ENCODE results near the gene CBLN2. TPM values are rescaled to one million over a fixed set of nuclear protein-coding genes. Genes with fewer than 3 reads are reported as not detected.

The CBLN2 gene
- not detected for total RNA-seq

- Mint-ChIP-seq H3K27ac (peak within 1 kb of the TSS in 1 of 2 donors; percentile 55), H3K36me3 (peaks cover 0 to 13% of the 10 kb centered on the region in 2 donors), H3K9me3 (no peaks in the 10 kb centered on the region)
- peak in 1 of 2 donors; percentile 73 for DNase-seq (ENCODE audit: low spot score in 2 of 2)
- ATAC-seq, result peak; percentile 52 to 92
Measured at GRCh38 chr18:72544092-72544886, at the start of gene CBLN2. CBLN2 (minus strand) TSS chr18:72544342; CDS start chr18:72542160, 2,182 bp downstream.

GRCh38 chr18:72588360-72588759 is 44.2 kb upstream of the CBLN2 start:
- ATAC-seq (no peak), DNase-seq (ENCODE audit: low spot score in 2 of 2) (no peak)
- Mint-ChIP-seq H3K36me3 (no peaks in the 10 kb centered on the region), H3K27ac (no peak overlapping the region), H3K9me3 (peaks cover 9 to 16% of the 10 kb centered on the region in 2 donors)

- no peak overlapping the region for H3K27ac Mint-ChIP-seq
- peaks cover 5 to 8% of the 10 kb centered on the region in 2 donors for H3K9me3 Mint-ChIP-seq
- DNase-seq (ENCODE audit: low spot score in 2 of 2) (no peak), ATAC-seq (no peak)
- H3K36me3 Mint-ChIP-seq, result no peaks in the 10 kb centered on the region
Measured at GRCh38 chr18:72584787-72585186, 40.6 kb upstream of the CBLN2 start.

DNA sequence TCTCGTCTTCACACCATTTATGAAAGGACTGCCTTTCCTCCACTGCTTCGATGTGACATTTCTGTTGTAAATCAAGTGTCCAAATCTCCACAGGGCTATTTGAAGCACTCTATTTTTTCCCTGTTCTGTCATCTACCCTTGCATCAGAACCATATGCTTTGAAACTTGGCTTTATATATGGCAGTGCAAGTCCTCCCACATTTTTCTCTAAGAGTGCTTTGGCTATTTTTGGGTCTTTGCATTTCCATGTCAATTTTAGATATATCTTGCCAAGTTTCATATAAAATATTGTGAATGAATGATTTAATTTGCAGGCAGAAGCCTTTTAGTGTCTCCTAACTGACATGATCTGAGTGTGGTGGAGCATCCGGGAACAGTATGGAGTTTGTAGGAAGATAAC is 37.8 kb upstream of the CBLN2 start:
- H3K9me3 Mint-ChIP-seq, result peaks cover 0 to 3% of the 10 kb centered on the region in 2 donors
- no peaks in the 10 kb centered on the region for H3K36me3 Mint-ChIP-seq
- ATAC-seq, result no peak
- no peak for DNase-seq (ENCODE audit: low spot score in 2 of 2)
- H3K27ac Mint-ChIP-seq, result no peak overlapping the region

DNA sequence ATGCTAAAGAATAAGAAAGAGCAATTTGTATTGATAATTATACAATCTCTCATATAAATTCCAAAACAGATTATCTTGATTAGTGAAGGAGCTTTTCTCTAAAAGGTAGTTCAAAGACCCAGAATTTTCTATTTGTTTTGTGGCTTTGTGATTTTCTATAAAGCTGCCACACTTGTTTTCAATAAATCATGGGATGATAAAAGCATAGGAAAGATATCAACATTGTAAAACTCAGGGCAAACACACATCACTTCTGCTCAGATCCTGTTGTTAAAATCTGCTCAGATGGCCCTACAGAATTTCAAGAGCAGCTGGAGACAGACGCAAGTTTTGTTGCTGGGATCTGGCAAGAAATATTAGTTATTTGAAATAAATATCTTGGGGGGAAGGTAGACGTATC is 28.8 kb upstream of the CBLN2 start:
- H3K27ac Mint-ChIP-seq, result no peak overlapping the region
- no peak for ATAC-seq
- peaks cover 5 to 9% of the 10 kb centered on the region in 2 donors for H3K9me3 Mint-ChIP-seq
- H3K36me3 Mint-ChIP-seq, result no peaks in the 10 kb centered on the region
- no peak for DNase-seq (ENCODE audit: low spot score in 2 of 2)

GRCh38 chr18:72566290-72566689 is 22.1 kb upstream of the CBLN2 start:
- no peak for ATAC-seq

DNA sequence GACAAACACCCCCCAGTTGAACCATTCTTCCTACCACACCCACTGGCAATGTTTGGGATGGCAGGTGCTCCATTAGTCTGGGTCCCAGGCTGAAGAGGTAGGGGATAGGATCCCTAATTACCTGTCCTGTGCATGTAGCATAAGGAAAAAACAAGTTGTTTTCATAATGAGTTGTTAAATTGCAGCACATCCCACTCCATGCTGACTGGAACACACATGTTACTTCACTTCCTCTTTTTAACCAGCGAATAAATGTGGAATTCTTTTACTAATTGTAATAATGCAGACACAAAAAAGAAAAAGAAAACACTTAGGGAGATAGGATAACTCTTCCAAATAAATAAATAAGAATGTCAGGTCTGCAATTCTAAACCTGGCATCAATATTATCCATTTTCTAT is 11.8 kb upstream of the CBLN2 start:
- peak overlapping the region in 1 of 2 donors; percentile 29 for H3K27ac Mint-ChIP-seq
- ATAC-seq, result no peak
- no peaks in the 10 kb centered on the region for H3K36me3 Mint-ChIP-seq

More at GRCh38 chr18:72566290-72566689, 22.1 kb upstream of the CBLN2 start:
- no peaks in the 10 kb centered on the region for H3K36me3 Mint-ChIP-seq
- H3K27ac Mint-ChIP-seq, result no peak overlapping the region
- no peak for DNase-seq (ENCODE audit: low spot score in 2 of 2)
- H3K9me3 Mint-ChIP-seq, result peaks cover 6 to 31% of the 10 kb centered on the region in 2 donors

GRCh38 chr18:72555101-72555500 is 11.0 kb upstream of the CBLN2 start:
- peaks cover 0 to 4% of the 10 kb centered on the region in 2 donors for H3K9me3 Mint-ChIP-seq
- H3K36me3 Mint-ChIP-seq, result no peaks in the 10 kb centered on the region
- H3K27ac Mint-ChIP-seq, result no peak overlapping the region
- DNase-seq (ENCODE audit: low spot score in 2 of 2) (no peak), ATAC-seq (no peak)

More for the DNA sequence above, 11.8 kb upstream of the CBLN2 start:
- peaks cover 0 to 4% of the 10 kb centered on the region in 2 donors for H3K9me3 Mint-ChIP-seq
- no peak for DNase-seq (ENCODE audit: low spot score in 2 of 2)

- H3K36me3 Mint-ChIP-seq, result peaks cover 0 to 13% of the 10 kb centered on the region in 2 donors
- peak in 1 of 2 donors; percentile 2 for DNase-seq (ENCODE audit: low spot score in 2 of 2)
- H3K27ac Mint-ChIP-seq, result peak overlapping the region in 1 of 2 donors; percentile 55
- ATAC-seq, result peak in 1 of 2 donors; percentile 39
- no peaks in the 10 kb centered on the region for H3K9me3 Mint-ChIP-seq
Measured at GRCh38 chr18:72543357-72544055, 636 bp downstream of the CBLN2 start.

GRCh38 chr18:72542984-72543356 is 1.2 kb downstream of the CBLN2 start:
- H3K27ac Mint-ChIP-seq, result peak overlapping the region in 1 of 2 donors; percentile 55
- H3K9me3 Mint-ChIP-seq, result no peaks in the 10 kb centered on the region
- ATAC-seq (no peak), DNase-seq (ENCODE audit: low spot score in 2 of 2) (peak in 1 of 2 donors; percentile 3)
- H3K36me3 Mint-ChIP-seq, result peaks cover 0 to 13% of the 10 kb centered on the region in 2 donors

DNA sequence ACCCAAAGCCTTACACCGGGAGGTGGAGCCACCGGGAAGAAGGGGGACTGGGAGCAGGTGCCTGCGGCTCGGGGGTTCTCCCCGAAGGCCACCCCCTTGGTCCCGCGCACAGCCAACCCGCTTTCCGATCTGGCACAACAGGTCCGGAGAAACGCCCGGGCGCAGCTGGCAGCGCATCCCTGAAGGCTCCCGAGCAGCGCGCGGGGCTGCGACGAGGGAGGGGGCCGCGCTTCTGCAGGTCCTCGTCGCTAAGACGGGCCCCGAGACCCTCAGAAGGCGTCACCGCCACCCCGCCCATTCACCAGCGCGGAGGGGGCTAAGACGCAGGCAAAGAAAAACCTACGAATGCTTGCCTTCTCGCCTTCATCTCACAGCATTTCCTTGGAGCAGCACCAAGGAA is 1.8 kb downstream of the CBLN2 start:
- DNase-seq (ENCODE audit: low spot score in 2 of 2) (peak in 1 of 2 donors; percentile 2), ATAC-seq (no peak)
- Mint-ChIP-seq H3K36me3 (peaks cover 0 to 13% of the 10 kb centered on the region in 2 donors), H3K9me3 (no peaks in the 10 kb centered on the region), H3K27ac (no peak overlapping the region)

DNA sequence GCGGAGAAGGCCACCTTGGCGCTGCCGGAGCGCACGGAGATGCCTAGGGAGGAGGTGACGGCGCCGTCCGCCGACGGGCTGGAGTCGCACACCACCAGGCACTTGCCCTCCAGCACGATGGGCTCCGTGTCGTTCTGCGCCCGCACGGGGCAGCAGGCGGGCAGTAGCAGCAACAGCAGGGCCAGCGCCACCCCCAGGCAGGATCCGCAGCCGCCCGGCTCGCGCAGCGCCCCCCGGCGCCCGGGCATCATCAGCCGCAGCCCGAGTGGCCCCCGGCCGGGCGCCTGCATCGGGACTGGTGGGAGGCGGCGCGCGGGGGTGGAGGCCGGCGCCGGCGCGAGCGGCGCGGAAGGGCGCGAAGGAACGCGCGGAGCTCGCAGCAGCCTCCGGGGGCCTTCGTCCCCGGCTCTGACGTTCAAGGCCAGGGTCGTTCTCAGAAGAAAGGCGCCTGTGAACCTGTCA is 2.2 kb downstream of the CBLN2 start:
- Mint-ChIP-seq H3K36me3 (peaks cover 0 to 13% of the 10 kb centered on the region in 2 donors), H3K9me3 (no peaks in the 10 kb centered on the region), H3K27ac (no peak overlapping the region)
- no peak for ATAC-seq
- peak in 1 of 2 donors; percentile 2 for DNase-seq (ENCODE audit: low spot score in 2 of 2)

GRCh38 chr18:72539901-72540300 is 4.2 kb downstream of the CBLN2 start:
- H3K36me3 Mint-ChIP-seq, result peaks cover 0 to 13% of the 10 kb centered on the region in 2 donors
- ATAC-seq (no peak), DNase-seq (ENCODE audit: low spot score in 2 of 2) (no peak)
- no peaks in the 10 kb centered on the region for H3K9me3 Mint-ChIP-seq
- no peak overlapping the region for H3K27ac Mint-ChIP-seq

GRCh38 chr18:72530622-72531021 is 13.5 kb downstream of the CBLN2 start:
- Mint-ChIP-seq H3K9me3 (no peaks in the 10 kb centered on the region), H3K27ac (no peak overlapping the region), H3K36me3 (no peaks in the 10 kb centered on the region)
- no peak for ATAC-seq
- DNase-seq (ENCODE audit: low spot score in 2 of 2), result no peak

DNA sequence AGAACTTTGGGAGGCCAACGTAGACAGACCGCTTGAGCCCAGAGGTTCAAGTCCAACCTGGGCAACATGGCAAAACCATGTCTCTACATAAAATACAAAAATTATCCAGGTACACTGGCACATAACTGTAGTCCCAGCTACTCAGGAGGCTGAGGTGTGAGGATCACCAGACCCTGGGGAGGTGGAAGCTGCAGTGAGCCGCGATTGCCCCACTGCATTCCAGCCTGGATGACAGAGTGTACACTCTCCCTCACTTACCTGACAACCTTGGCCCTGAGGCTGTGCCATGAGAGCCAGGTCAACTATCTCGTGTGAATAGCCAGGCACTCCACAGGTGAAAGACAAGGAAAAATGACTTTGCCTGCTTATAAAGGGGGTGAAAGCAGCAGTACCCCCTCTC is 39.3 kb downstream of the CBLN2 start:
- no peaks in the 10 kb centered on the region for H3K36me3 Mint-ChIP-seq
- no peaks in the 10 kb centered on the region for H3K9me3 Mint-ChIP-seq
- no peak for DNase-seq (ENCODE audit: low spot score in 2 of 2)
- no peak for ATAC-seq
- H3K27ac Mint-ChIP-seq, result no peak overlapping the region

DNA sequence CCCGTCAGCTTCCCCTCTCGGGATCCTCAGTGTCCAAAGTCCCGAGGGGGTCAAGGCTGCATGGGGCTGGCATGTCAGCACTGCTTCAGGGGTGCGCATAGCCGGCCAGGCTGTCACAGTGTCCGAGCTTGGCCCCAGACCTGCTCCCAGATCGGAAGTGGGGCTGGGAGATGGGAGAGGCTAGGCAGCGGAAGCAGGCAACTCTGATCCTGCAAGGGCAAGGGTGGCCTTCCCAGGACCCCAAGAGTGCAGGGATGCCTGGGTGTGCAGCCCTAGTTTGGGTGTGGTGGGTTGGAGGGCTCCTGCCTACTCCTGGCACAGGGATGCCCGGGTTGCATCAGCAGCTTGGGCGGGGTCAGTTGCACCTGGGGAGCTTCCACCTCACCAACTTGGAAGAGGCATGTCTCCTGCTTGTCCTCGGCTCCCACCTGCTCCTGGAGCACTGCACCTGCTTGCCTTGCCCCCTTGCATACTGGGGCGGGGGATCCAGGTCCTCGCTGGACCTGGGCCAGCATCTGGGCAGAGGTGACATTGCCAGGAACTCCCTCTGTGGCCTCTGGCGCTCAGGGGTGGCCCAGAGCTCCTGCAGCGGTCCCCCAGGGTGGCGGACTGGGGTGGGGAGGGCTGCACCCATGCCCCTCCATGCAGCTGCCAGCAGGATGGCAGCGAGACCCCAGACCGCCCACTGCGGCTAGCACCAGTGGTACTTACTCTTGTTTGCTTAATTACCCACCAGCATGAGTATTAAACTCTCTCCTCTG is 41.3 kb downstream of the CBLN2 start:
- no peaks in the 10 kb centered on the region for H3K9me3 Mint-ChIP-seq
- H3K27ac Mint-ChIP-seq, result no peak overlapping the region
- DNase-seq (ENCODE audit: low spot score in 2 of 2) (no peak), ATAC-seq (no peak)
- no peaks in the 10 kb centered on the region for H3K36me3 Mint-ChIP-seq

GRCh38 chr18:72492497-72492896 is 51.6 kb downstream of the CBLN2 start:
- H3K9me3 Mint-ChIP-seq, result no peaks in the 10 kb centered on the region
- no peaks in the 10 kb centered on the region for H3K36me3 Mint-ChIP-seq
- DNase-seq (ENCODE audit: low spot score in 2 of 2) (no peak), ATAC-seq (no peak)
- no peak overlapping the region for H3K27ac Mint-ChIP-seq
